ENCODE data around the gene YPEL2. TPM values are rescaled to one million over a fixed set of nuclear protein-coding genes. Genes with fewer than 3 reads are reported as not detected.

Gene YPEL2
- total RNA-seq, 1 experiment from 2014 or later, result 2.2 TPM

DNA sequence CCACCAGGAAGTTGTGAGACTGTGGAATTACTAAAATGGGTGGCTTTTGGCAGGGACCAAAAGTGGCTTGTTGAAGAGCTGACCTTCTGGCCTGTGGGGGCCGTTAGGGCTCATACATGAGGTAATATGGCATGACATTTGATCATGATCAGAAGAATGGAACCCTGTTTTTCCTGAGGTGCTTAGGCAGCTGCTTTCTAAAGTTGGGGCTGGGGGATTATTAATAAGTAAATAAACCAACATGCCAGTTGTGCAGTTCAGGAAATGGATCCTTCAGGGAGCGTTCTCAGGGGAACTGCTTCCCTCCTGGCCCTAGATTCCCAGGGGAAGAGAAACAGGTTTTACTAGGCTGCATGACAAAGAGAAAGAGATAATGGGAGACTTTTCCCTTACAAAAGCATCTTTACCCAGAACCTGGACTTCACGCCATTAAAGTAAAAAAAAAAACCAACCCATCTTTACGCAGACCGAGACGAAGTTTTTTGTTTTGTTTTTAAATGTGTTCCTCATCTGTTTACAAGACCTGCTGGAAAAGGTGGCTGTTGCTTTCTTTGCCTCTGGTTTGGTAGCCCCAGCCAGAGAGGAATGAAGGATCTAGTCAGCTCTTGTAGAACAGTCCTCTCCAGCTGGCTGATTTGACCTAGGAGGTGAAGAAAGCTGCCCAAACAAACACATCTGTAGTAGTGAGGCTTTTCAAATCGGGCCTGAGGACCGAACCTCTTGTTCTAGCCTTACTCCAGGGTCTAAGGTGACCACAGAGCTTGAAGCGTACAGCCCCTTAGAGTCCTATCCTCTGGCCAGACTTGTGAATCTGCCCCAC lies 22.7 kb downstream of the YPEL2 start:
- Mint-ChIP-seq H3K27me3 (ENCODE audit: low read depth) (no peaks in the 10 kb centered on the region), H3K9me3 (peaks cover 8% of the 10 kb centered on the region; the same call in 1 of the 2 replicates)

GRCh38 chr17:59355030-59355701 lies 23.7 kb downstream of the YPEL2 start:
- peaks cover 5% of the 10 kb centered on the region for H3K36me3 Mint-ChIP-seq
- no peak for TF ChIP-seq ZNF138 (CRISPR knock-in tag; conservative IDR thresholded peaks at IDR 0.05)
- TF ChIP-seq MLX (CRISPR knock-in tag; IDR thresholded peaks at IDR 0.05), result no peak
- TF ChIP-seq, protein P1, sequence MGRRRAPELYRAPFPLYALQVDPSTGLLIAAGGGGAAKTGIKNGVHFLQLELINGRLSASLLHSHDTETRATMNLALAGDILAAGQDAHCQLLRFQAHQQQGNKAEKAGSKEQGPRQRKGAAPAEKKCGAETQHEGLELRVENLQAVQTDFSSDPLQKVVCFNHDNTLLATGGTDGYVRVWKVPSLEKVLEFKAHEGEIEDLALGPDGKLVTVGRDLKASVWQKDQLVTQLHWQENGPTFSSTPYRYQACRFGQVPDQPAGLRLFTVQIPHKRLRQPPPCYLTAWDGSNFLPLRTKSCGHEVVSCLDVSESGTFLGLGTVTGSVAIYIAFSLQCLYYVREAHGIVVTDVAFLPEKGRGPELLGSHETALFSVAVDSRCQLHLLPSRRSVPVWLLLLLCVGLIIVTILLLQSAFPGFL (CRISPR knock-in tag; IDR thresholded peaks at IDR 0.05; ENCODE audit: borderline replicate concordance), result no peak
- TF ChIP-seq CREB1 (CRISPR knock-in tag; IDR thresholded peaks at IDR 0.05), result no peak
- TF ChIP-seq ETV6 (CRISPR knock-in tag; IDR thresholded peaks at IDR 0.05), result no peak
- no peak for TF ChIP-seq SMAD3 (CRISPR knock-in tag; IDR thresholded peaks at IDR 0.05; ENCODE audit: borderline replicate concordance)
- TF ChIP-seq, protein P2, sequence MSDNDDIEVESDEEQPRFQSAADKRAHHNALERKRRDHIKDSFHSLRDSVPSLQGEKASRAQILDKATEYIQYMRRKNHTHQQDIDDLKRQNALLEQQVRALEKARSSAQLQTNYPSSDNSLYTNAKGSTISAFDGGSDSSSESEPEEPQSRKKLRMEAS (CRISPR knock-in tag; IDR thresholded peaks at IDR 0.05), result no peak

More for the DNA sequence above, 22.7 kb downstream of the YPEL2 start:
- H3K27ac Mint-ChIP-seq, result peak overlapping the region; percentile 71
- CTCF ChIA-PET, result interaction anchor here (1.8 to 1.9 kb wide), 2 partner anchors 12 to 25 kb away, joined by 9 to 10 read pairs; no protein-coding TSS in a partner anchor
- no peak for DNase-seq (ENCODE audit: low spot score)
- H3K4me1 Mint-ChIP-seq, result peaks cover 29% of the 10 kb centered on the region
- POLR2A ChIA-PET, result interaction anchor here (0.6 to 0.7 kb wide), 2 partner anchors 12 to 1151 kb away, joined by 3 read pairs; no protein-coding TSS in a partner anchor
- H3K36me3 Mint-ChIP-seq, result peaks cover 5% of the 10 kb centered on the region
- TF ChIP-seq GTF2I (CRISPR knock-in tag; conservative IDR thresholded peaks at IDR 0.05), result no peak
- no peak for TF ChIP-seq CREM (CRISPR knock-in tag; IDR thresholded peaks at IDR 0.05)
- TF ChIP-seq, protein P3, sequence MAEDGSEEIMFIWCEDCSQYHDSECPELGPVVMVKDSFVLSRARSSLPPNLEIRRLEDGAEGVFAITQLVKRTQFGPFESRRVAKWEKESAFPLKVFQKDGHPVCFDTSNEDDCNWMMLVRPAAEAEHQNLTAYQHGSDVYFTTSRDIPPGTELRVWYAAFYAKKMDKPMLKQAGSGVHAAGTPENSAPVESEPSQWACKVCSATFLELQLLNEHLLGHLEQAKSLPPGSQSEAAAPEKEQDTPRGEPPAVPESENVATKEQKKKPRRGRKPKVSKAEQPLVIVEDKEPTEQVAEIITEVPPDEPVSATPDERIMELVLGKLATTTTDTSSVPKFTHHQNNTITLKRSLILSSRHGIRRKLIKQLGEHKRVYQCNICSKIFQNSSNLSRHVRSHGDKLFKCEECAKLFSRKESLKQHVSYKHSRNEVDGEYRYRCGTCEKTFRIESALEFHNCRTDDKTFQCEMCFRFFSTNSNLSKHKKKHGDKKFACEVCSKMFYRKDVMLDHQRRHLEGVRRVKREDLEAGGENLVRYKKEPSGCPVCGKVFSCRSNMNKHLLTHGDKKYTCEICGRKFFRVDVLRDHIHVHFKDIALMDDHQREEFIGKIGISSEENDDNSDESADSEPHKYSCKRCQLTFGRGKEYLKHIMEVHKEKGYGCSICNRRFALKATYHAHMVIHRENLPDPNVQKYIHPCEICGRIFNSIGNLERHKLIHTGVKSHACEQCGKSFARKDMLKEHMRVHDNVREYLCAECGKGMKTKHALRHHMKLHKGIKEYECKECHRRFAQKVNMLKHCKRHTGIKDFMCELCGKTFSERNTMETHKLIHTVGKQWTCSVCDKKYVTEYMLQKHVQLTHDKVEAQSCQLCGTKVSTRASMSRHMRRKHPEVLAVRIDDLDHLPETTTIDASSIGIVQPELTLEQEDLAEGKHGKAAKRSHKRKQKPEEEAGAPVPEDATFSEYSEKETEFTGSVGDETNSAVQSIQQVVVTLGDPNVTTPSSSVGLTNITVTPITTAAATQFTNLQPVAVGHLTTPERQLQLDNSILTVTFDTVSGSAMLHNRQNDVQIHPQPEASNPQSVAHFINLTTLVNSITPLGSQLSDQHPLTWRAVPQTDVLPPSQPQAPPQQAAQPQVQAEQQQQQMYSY (CRISPR knock-in tag; IDR thresholded peaks at IDR 0.05), result no peak
- no peak for TF ChIP-seq FOXP1 (CRISPR knock-in tag; IDR thresholded peaks at IDR 0.05; ENCODE audit: borderline replicate concordance)
- no peak for TF ChIP-seq ZBTB43 (CRISPR knock-in tag; IDR thresholded peaks at IDR 0.05)
- no peak for TF ChIP-seq HMGA2 (CRISPR knock-in tag; IDR thresholded peaks at IDR 0.05)
- TF ChIP-seq IRF1 (CRISPR knock-in tag; IDR thresholded peaks at IDR 0.05), result no peak
- no peak for TF ChIP-seq CDX4 (CRISPR knock-in tag; IDR thresholded peaks at IDR 0.05; ENCODE audit: borderline replicate concordance)
- no peak for TF ChIP-seq TEAD4 (CRISPR knock-in tag; IDR thresholded peaks at IDR 0.05)
- TF ChIP-seq NR3C1 (CRISPR knock-in tag; conservative IDR thresholded peaks at IDR 0.05; ENCODE audit: low read depth), result no peak
- ATAC-seq, result peak; percentile 75
- no peak overlapping the region for H3K4me3 Mint-ChIP-seq

More at GRCh38 chr17:59355030-59355701, 23.7 kb downstream of the YPEL2 start:
- DNase-seq (ENCODE audit: low spot score) (no peak), ATAC-seq (no peak)
- no peak overlapping the region for H3K27ac Mint-ChIP-seq
- peaks cover 25% of the 10 kb centered on the region for H3K4me1 Mint-ChIP-seq
- no peaks in the 10 kb centered on the region for H3K27me3 Mint-ChIP-seq (ENCODE audit: low read depth)
- H3K4me3 Mint-ChIP-seq, result no peak overlapping the region
- POLR2A ChIA-PET, result interaction anchor here (0.6 kb wide), 1 partner anchor 10 kb away, joined by 3 read pairs; no protein-coding TSS in a partner anchor
- CTCF ChIA-PET, result interaction anchor here (1.8 to 1.9 kb wide), 2 partner anchors 11 to 26 kb away, joined by 9 to 10 read pairs; no protein-coding TSS in a partner anchor
- peaks cover 8% of the 10 kb centered on the region; the same call in 1 of the 2 replicates for H3K9me3 Mint-ChIP-seq

Data from WTC11 (cell line).